ENCODE results near the gene PLSCR3. TPM values are rescaled to one million over a fixed set of nuclear protein-coding genes. Genes with fewer than 3 reads are reported as not detected.

The PLSCR3 gene
- total and polyA plus RNA-seq, 2 donors (not counting 1 experiment from before 2014, with no cell fraction given): 25.4 to 39.1 TPM

- no peak overlapping the region for H3K4me3 ChIP-seq (replicated peaks in 1 of 4; ENCODE audit: control extremely low read depth in 1 of 4, insufficient read depth in 1 of 4, low read depth in 3 of 4, low read length in 4 of 4)
- no peak for DNase-seq (ENCODE audit: low read depth in 2 of 2)
- H3K36me3 ChIP-seq (ENCODE audit: control insufficient read depth, insufficient read depth, low read length): no peaks in the 10 kb centered on the region
- TF ChIP-seq EZH2 (IDR thresholded peaks at IDR 0.05; ENCODE audit: low read length, missing control alignments): no peak
- no peak for TF ChIP-seq CTCF (conservative IDR thresholded peaks at IDR 0.05 in 1 of 2, IDR thresholded peaks at IDR 0.05 in 1 of 2; ENCODE audit: low read depth in 1 of 2, low read length in 2 of 2)
- no peak overlapping the region for H3K4me2 ChIP-seq (ENCODE audit: extremely low read depth, insufficient read depth, low read length)
- H3K9ac ChIP-seq (ENCODE audit: insufficient read depth, low read length): no peak overlapping the region
- no peaks in the 10 kb centered on the region for H4K20me1 ChIP-seq (ENCODE audit: control insufficient read depth, extremely low read depth, insufficient read depth, low read length)
- no peaks in the 10 kb centered on the region for H3K79me2 ChIP-seq (ENCODE audit: control insufficient read depth, insufficient read depth, low read length)
- H3K27ac ChIP-seq (ENCODE audit: insufficient read depth, low read length): no peak overlapping the region
- no peaks in the 10 kb centered on the region for H3K9me3 ChIP-seq (ENCODE audit: control insufficient read depth, insufficient read depth, low read depth, low read length)
- no peak overlapping the region for H2AFZ ChIP-seq (ENCODE audit: low read length)
- no peaks in the 10 kb centered on the region for H3K27me3 ChIP-seq (ENCODE audit: control insufficient read depth, insufficient read depth, low read length)
- no peaks in the 10 kb centered on the region for H3K4me1 ChIP-seq (ENCODE audit: control insufficient read depth, extremely low read depth, insufficient read depth, low read length)
Observed at GRCh38 chr17:7429722-7430121, 35.4 kb upstream of the PLSCR3 start.

- no peaks in the 10 kb centered on the region for H3K36me3 ChIP-seq (ENCODE audit: control insufficient read depth, insufficient read depth, low read length)
- no peak within 1 kb of the TSS for H2AFZ ChIP-seq (ENCODE audit: low read length)
- H3K9me3 ChIP-seq (ENCODE audit: control insufficient read depth, insufficient read depth, low read depth, low read length): no peaks in the 10 kb centered on the region
- no peaks in the 10 kb centered on the region for H3K27me3 ChIP-seq (ENCODE audit: control insufficient read depth, insufficient read depth, low read length)
- H3K4me2 ChIP-seq (ENCODE audit: extremely low read depth, insufficient read depth, low read length): no peak within 1 kb of the TSS
- DNase-seq (ENCODE audit: low read depth in 2 of 2): no peak
- H3K79me2 ChIP-seq (ENCODE audit: control insufficient read depth, insufficient read depth, low read length): no peaks in the 10 kb centered on the region
- no peak within 1 kb of the TSS for H3K27ac ChIP-seq (ENCODE audit: insufficient read depth, low read length)
- H4K20me1 ChIP-seq (ENCODE audit: control insufficient read depth, extremely low read depth, insufficient read depth, low read length): no peaks in the 10 kb centered on the region
- H3K9ac ChIP-seq (ENCODE audit: insufficient read depth, low read length): no peak within 1 kb of the TSS
- no peaks in the 10 kb centered on the region for H3K4me1 ChIP-seq (ENCODE audit: control insufficient read depth, extremely low read depth, insufficient read depth, low read length)
- TF ChIP-seq CTCF (conservative IDR thresholded peaks at IDR 0.05 in 1 of 2, IDR thresholded peaks at IDR 0.05 in 1 of 2; ENCODE audit: low read depth in 1 of 2, low read length in 2 of 2): no peak
- no peak for TF ChIP-seq EZH2 (IDR thresholded peaks at IDR 0.05; ENCODE audit: low read length, missing control alignments)
- no peak within 1 kb of the TSS for H3K4me3 ChIP-seq (replicated peaks in 1 of 4; ENCODE audit: control extremely low read depth in 1 of 4, insufficient read depth in 1 of 4, low read depth in 3 of 4, low read length in 4 of 4)
Observed at GRCh38 chr17:7428557-7428956, 34.2 kb upstream of the PLSCR3 start, which contains the start of gene SPEM3. Gene SPEM3, plus strand, starts transcription at chr17:7428857. Its CDS starts 46 bp downstream, at chr17:7428903.

GRCh38 chr17:7427549-7427948 is 33.2 kb upstream of the PLSCR3 start:
- no peak overlapping the region for H3K4me2 ChIP-seq (ENCODE audit: extremely low read depth, insufficient read depth, low read length)
- no peak overlapping the region for H3K9ac ChIP-seq (ENCODE audit: insufficient read depth, low read length)

More at GRCh38 chr17:7427549-7427948, 33.2 kb upstream of the PLSCR3 start:
- Histone ChIP-seq H3K27ac (ENCODE audit: insufficient read depth, low read length) (no peak overlapping the region), H3K36me3 (ENCODE audit: control insufficient read depth, insufficient read depth, low read length) (no peaks in the 10 kb centered on the region), H3K4me3 (replicated peaks in 1 of 4; ENCODE audit: control extremely low read depth in 1 of 4, insufficient read depth in 1 of 4, low read depth in 3 of 4, low read length in 4 of 4) (no peak overlapping the region), H2AFZ (ENCODE audit: low read length) (no peak overlapping the region), H3K4me1 (ENCODE audit: control insufficient read depth, extremely low read depth, insufficient read depth, low read length) (no peaks in the 10 kb centered on the region), H4K20me1 (ENCODE audit: control insufficient read depth, extremely low read depth, insufficient read depth, low read length) (no peaks in the 10 kb centered on the region), H3K27me3 (ENCODE audit: control insufficient read depth, insufficient read depth, low read length) (no peaks in the 10 kb centered on the region), H3K9me3 (ENCODE audit: control insufficient read depth, insufficient read depth, low read depth, low read length) (no peaks in the 10 kb centered on the region), H3K79me2 (ENCODE audit: control insufficient read depth, insufficient read depth, low read length) (no peaks in the 10 kb centered on the region)
- DNase-seq (ENCODE audit: low read depth in 2 of 2): no peak
- TF ChIP-seq EZH2 (IDR thresholded peaks at IDR 0.05; ENCODE audit: low read length, missing control alignments): no peak
- no peak for TF ChIP-seq CTCF (conservative IDR thresholded peaks at IDR 0.05 in 1 of 2, IDR thresholded peaks at IDR 0.05 in 1 of 2; ENCODE audit: low read depth in 1 of 2, low read length in 2 of 2)
